ENCODE data around the gene SLC49A4.

The SLC49A4 gene

GRCh38 chr3:122925756-122926155 is 130.9 kb downstream of the SLC49A4 start:
- TF ChIP-seq EZH2phosphoT487 (IDR thresholded peaks at IDR 0.05; ENCODE audit: borderline replicate concordance) (no peak), CTCF (conservative IDR thresholded peaks at IDR 0.05; ENCODE audit: low read length) (no peak)
- Histone ChIP-seq H3K4me1 (ENCODE audit: insufficient read depth, low read length, poor library complexity, severe bottlenecking) (no peaks in the 10 kb centered on the region), H3K27me3 (ENCODE audit: insufficient read depth, low read length, poor library complexity, severe bottlenecking) (no peaks in the 10 kb centered on the region)

GRCh38 chr3:122926322-122926721 is 131.5 kb downstream of the SLC49A4 start:
- H3K79me2 ChIP-seq (ENCODE audit: insufficient read depth, low read length): no peaks in the 10 kb centered on the region

More at GRCh38 chr3:122925756-122926155, 130.9 kb downstream of the SLC49A4 start:
- no peak overlapping the region for H3K4me2 ChIP-seq (ENCODE audit: low read depth, low read length, poor library complexity, severe bottlenecking)
- no peaks in the 10 kb centered on the region for H3K9me3 ChIP-seq (ENCODE audit: insufficient read depth, low read depth, low read length)
- no peaks in the 10 kb centered on the region for H3K36me3 ChIP-seq (ENCODE audit: insufficient read depth, low read length)
- no peaks in the 10 kb centered on the region for H3K9me2 ChIP-seq (replicated peaks; ENCODE audit: low read depth, low read length)
- no peaks in the 10 kb centered on the region for H3F3A ChIP-seq (ENCODE audit: low read depth)
- H3K79me2 ChIP-seq (ENCODE audit: insufficient read depth, low read length): no peaks in the 10 kb centered on the region
- no peaks in the 10 kb centered on the region for H4K20me1 ChIP-seq (ENCODE audit: insufficient read depth, low read length, poor library complexity, severe bottlenecking)
- no peak overlapping the region for H3K4me3 ChIP-seq (ENCODE audit: low read length, poor library complexity, severe bottlenecking)
- no peak overlapping the region for H2AFZ ChIP-seq (ENCODE audit: low read length)
- no peak overlapping the region for H3K9ac ChIP-seq (ENCODE audit: low read depth, low read length, poor library complexity, severe bottlenecking)

GRCh38 chr3:122926811-122927210 is 131.9 kb downstream of the SLC49A4 start:
- Histone ChIP-seq H2AFZ (ENCODE audit: low read length) (no peak overlapping the region), H3K79me2 (ENCODE audit: insufficient read depth, low read length) (no peaks in the 10 kb centered on the region), H3K4me1 (ENCODE audit: insufficient read depth, low read length, poor library complexity, severe bottlenecking) (no peaks in the 10 kb centered on the region), H3K9me3 (ENCODE audit: insufficient read depth, low read depth, low read length) (no peaks in the 10 kb centered on the region), H3K27me3 (ENCODE audit: insufficient read depth, low read length, poor library complexity, severe bottlenecking) (no peaks in the 10 kb centered on the region), H3K9ac (ENCODE audit: low read depth, low read length, poor library complexity, severe bottlenecking) (no peak overlapping the region), H3K4me3 (ENCODE audit: low read length, poor library complexity, severe bottlenecking) (no peak overlapping the region), H3K36me3 (ENCODE audit: insufficient read depth, low read length) (no peaks in the 10 kb centered on the region), H3K9me2 (replicated peaks; ENCODE audit: low read depth, low read length) (no peaks in the 10 kb centered on the region), H3K4me2 (ENCODE audit: low read depth, low read length, poor library complexity, severe bottlenecking) (no peak overlapping the region), H3F3A (ENCODE audit: low read depth) (no peaks in the 10 kb centered on the region), H4K20me1 (ENCODE audit: insufficient read depth, low read length, poor library complexity, severe bottlenecking) (no peaks in the 10 kb centered on the region)
- TF ChIP-seq CTCF (conservative IDR thresholded peaks at IDR 0.05; ENCODE audit: low read length) (no peak), EZH2phosphoT487 (IDR thresholded peaks at IDR 0.05; ENCODE audit: borderline replicate concordance) (no peak)

More at GRCh38 chr3:122926322-122926721, 131.5 kb downstream of the SLC49A4 start:
- no peaks in the 10 kb centered on the region for H3K27me3 ChIP-seq (ENCODE audit: insufficient read depth, low read length, poor library complexity, severe bottlenecking)
- H3F3A ChIP-seq (ENCODE audit: low read depth): no peaks in the 10 kb centered on the region
- no peak overlapping the region for H3K4me2 ChIP-seq (ENCODE audit: low read depth, low read length, poor library complexity, severe bottlenecking)
- no peaks in the 10 kb centered on the region for H3K9me3 ChIP-seq (ENCODE audit: insufficient read depth, low read depth, low read length)
- no peaks in the 10 kb centered on the region for H4K20me1 ChIP-seq (ENCODE audit: insufficient read depth, low read length, poor library complexity, severe bottlenecking)
- H3K9ac ChIP-seq (ENCODE audit: low read depth, low read length, poor library complexity, severe bottlenecking): no peak overlapping the region
- TF ChIP-seq EZH2phosphoT487 (IDR thresholded peaks at IDR 0.05; ENCODE audit: borderline replicate concordance) (no peak), CTCF (conservative IDR thresholded peaks at IDR 0.05; ENCODE audit: low read length) (no peak)
- no peaks in the 10 kb centered on the region for H3K4me1 ChIP-seq (ENCODE audit: insufficient read depth, low read length, poor library complexity, severe bottlenecking)
- H3K9me2 ChIP-seq (replicated peaks; ENCODE audit: low read depth, low read length): no peaks in the 10 kb centered on the region
- no peak overlapping the region for H3K4me3 ChIP-seq (ENCODE audit: low read length, poor library complexity, severe bottlenecking)
- H3K36me3 ChIP-seq (ENCODE audit: insufficient read depth, low read length): no peaks in the 10 kb centered on the region
- H2AFZ ChIP-seq (ENCODE audit: low read length): no peak overlapping the region
